Skin of body (tissue), 2 donors: ENCODE measurements around the gene WEE2. TPM values are rescaled to one million over a fixed set of nuclear protein-coding genes. Genes with fewer than 3 reads are reported as not detected.
"Not testable (repeated sequence)": the region's sequence is repeated elsewhere in the genome, so short reads cannot be mapped to it uniquely, and the experiment has no call there.

ENCODE experiments used
- DNase-seq: peaks from one replicate; lab custom pipeline; 2025; lab: John Stamatoyannopoulos, UW
- total RNA-seq: library from RNA; depleted of rRNA; stranded (reverse); fragments of >200 nt; gene quantifications from one replicate; pipeline ENCODE4 v1.2.3, GENCODE V29; 2014

Gene WEE2
- total RNA-seq, 1 donor from 2014 or later: 0.10 TPM

GRCh38 chr7:141712603-141713255 is 4.6 kb downstream of the WEE2 start:
- no peak for DNase-seq

DNA sequence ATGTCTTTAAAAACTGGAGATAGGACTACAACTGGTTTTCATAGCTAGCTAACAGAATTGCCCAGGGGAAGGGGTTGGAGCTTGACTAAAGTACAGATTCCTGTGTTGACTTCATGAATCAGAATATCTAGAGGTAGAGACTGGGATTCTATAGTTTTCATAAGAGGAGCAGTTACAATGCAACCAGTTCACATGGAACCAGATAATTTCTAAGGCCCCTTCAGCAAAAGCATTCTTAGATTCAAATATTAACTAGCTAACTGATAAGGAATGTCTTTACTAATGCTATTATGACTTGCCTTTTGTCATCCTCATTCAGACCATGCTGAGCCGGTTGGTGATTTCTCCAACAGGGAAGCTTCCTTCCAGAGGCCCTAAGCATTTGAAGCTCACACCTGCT is 5.7 kb downstream of the WEE2 start:
- DNase-seq: no peak

GRCh38 chr7:141714571-141714970 is 6.4 kb downstream of the WEE2 start:
- no peak for DNase-seq

GRCh38 chr7:141715018-141715417 is 6.9 kb downstream of the WEE2 start:
- no peak for DNase-seq

- DNase-seq: no peak
Observed at GRCh38 chr7:141715794-141716689, 7.9 kb downstream of the WEE2 start.

- DNase-seq: no peak
Observed at GRCh38 chr7:141717450-141717849, 9.3 kb downstream of the WEE2 start.

DNA sequence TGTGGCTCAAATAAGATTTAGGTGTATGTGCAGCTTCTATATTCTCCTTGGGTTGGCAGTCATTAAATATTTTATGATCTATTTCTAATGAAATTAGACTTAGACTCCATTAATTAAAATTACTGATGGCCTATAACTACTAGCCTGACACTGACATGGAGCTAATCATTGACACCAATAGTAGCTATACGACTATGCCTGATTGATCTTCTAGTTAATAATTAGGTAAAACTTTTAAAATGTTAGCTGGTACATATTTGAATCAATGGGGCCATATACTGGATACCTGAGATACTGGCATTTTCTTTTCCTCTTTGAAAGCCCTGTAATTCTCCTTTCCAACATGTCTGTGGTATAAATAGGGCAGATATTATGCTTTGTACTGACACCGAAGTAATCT is 14.4 kb downstream of the WEE2 start:
- DNase-seq: no peak

DNA sequence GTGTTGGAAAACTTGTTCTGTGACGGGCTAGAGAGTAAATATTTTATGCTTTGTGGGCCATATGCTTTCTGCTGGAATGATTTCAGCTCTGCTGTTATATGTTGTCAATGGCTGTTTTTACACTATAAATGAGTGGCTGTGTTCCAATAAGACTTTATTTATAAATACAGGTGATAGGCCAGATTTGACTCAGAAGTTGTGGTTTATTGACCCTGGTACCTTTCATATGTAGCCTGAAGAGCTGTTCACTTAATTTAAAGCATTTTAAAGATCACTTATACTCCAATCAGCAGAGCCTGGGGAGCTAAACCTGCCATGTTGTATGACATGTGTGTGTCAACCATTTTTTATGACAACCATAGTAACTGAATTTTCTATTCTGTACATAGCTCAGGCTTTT is 20.9 kb downstream of the WEE2 start:
- DNase-seq: no peak

DNA sequence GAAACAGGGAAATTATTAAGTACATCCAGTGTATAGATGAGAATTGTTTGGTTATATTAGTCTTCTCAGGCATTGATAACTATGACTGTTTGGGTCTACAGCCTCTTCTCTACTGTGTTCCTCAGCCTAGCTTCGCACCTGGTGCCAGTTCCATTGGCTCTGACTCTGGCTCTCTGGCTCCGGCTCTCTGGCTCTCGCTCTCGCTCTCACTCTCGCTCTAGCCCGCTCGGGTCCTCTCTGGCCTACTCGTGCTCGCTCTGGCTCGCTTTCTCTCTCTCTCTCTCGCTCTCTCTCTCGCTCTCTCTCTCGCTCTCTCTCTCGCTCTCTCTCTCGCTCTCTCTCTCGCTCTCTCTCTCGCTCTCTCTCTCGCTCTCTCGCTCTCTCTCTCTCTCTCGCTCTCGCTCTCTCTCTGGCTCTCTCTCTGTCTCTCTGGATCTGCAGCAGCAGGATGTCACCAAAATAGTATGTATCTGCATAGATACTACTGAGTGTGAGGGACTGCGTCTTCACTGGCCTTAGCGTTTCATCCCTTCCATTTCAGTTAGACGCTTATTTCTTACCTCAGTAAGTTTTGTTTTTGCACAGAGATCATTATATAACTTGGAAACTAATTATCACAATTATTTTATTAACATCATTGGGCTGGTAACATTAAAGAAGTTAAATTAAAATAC is 23.5 kb downstream of the WEE2 start:
- no peak for DNase-seq

- DNase-seq: no peak
Observed at GRCh38 chr7:141737118-141737835, 29.1 kb downstream of the WEE2 start.

DNA sequence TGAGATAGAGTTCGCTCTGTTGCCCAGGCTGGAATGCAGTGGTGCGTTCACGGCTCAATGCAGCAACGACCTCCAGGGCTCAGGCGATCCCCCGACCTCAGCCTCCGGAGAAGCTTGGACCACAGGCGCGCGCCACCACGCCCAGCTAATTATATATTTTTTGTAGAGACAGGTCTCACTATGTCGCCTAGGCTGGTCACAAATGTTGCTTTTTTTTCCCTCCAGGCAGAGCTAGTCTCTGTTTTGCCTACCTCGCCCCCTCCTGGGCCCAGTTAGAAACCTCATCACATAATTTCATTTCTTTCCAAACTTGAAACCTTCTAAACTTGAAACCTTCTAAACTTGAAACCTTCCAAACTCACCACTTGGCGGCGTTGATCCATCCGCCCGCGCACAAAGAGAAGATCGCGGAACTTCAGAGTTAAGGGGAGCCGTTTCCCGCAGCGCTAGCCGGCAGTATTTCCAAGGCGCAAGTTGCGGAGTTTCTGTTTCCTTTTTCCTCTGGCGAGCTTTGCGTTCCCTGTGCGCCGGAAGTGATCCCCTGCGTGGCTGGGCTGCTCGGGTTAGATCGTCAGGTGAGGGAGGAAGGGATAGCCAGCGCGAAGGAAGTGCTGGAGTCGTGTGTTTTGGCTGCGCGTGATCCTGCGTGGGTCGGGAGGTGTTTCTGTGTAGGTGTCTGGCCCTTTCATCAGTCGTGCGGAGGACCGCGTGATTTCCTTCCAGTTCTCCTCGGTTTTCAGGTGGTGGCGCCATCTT is 29.9 kb downstream of the WEE2 start, which contains the start of gene SSBP1:
SSBP1 (plus strand) TSS at position 523 of the 756 bp plus-strand sequence. CDS start 809 bp downstream, outside the sequence.
- peak; percentile 97 for DNase-seq

GRCh38 chr7:141738592-141739013 is 30.4 kb downstream of the WEE2 start:
- DNase-seq: peak; percentile 65

GRCh38 chr7:141739250-141739649 is 31.1 kb downstream of the WEE2 start:
- no peak for DNase-seq

- DNase-seq: no peak
Observed at GRCh38 chr7:141742229-141742628, 34.1 kb downstream of the WEE2 start.

DNA sequence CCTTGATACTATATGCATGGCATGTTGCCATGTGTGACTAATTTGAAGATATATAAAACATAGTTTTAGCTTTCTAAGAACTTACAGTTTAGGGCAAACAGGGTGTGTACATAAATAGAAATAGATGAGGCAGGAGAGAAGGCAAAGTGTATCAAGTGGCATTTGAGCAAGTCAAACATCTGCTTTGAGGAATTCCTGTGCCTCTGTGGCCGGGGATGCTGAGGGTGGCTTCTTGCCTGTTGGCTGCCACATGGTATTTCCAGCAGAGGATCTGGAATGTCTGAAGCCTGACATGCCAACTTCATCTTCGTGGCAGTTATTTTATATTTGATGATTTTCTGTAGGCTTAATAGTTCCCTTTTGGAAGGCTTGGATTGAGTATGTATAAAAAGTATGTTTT is 36.0 kb downstream of the WEE2 start:
- no peak for DNase-seq

GRCh38 chr7:141748396-141748795 is 40.2 kb downstream of the WEE2 start:
- no peak for DNase-seq

GRCh38 chr7:141751904-141752303 is 43.8 kb downstream of the WEE2 start:
- not testable (repeated sequence) for DNase-seq

- DNase-seq: no peak
Observed at GRCh38 chr7:141752634-141753033, 44.5 kb downstream of the WEE2 start.

- DNase-seq: no peak
Observed at GRCh38 chr7:141754939-141755338, 46.8 kb downstream of the WEE2 start.

- no peak for DNase-seq
Observed at GRCh38 chr7:141763797-141764196, 55.6 kb downstream of the WEE2 start, which contains the start of gene TAS2R3. TAS2R3 (plus strand) TSS chr7:141764097; CDS start chr7:141764159, 62 bp downstream.
